ENCODE results near the gene IQSEC2.

IQSEC2 gene

DNA sequence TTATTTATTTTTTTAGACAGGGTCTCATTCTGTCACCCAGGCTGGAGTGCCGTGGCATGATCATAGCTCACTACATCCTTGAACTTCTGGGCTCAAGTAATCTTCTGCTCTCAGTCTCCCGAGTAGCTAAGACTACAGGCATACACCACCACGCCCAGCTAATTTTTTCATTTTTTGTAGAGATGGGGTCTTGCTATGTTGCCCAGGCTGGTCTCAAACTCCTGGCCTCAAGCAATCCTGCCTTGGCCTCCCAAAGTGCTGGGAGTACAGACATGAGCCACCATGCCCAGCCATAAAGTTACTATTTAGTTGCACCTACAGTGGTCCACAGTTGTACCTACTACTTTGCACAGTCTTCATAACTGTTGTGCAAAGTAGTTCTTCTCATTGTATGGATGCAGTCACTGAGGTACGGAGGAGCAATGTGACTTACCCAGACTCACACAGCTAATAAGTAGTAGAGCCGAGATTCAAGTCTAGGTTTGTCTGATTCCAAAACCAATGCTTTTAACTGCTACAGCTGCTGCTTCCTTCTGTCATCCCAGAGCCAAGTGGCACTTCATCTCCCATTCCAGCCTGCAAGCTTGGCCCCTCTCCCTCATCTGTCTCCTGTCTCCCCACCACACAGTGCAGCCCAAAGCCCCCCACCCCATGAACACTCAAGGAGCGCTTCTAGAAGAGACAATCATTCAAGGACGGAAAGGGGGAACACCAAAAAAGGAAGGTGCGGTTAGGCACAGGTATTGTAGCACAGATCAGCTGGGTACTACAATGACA, 24.0 kb upstream of the IQSEC2 start:
- DNase-seq = no peak

DNA sequence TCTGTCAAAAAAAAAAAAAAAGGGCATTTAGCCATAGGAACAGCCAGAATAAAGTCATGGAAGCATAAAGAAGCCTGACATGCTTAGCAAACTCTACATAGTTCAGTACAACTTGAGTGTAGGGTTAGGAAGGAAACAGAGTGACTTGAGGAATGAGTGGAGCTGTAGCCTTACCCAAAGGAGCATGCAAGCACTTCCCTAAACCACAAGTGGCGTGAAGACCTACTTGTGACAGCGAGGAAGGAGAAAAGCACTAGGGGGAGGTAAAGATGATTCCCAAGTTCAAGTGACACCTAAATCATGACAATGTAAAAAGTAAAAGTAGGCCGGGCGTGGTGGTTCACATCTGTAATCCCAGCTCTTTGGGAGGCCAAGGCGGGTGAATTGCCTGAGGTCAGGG, 21.8 kb upstream of the IQSEC2 start:
- DNase-seq = no peak

GRCh38 chrX:53300157-53300556, 18.8 kb upstream of the IQSEC2 start:
- DNase-seq = no peak

- no peak for DNase-seq
These were observed 12.8 kb upstream of the IQSEC2 start for GRCh38 chrX:53294024-53294648.

- DNase-seq = no peak
These were observed 10.2 kb upstream of the IQSEC2 start for GRCh38 chrX:53291596-53291995.

GRCh38 chrX:53290441-53291041, 9.2 kb upstream of the IQSEC2 start:
- DNase-seq = no peak

DNA sequence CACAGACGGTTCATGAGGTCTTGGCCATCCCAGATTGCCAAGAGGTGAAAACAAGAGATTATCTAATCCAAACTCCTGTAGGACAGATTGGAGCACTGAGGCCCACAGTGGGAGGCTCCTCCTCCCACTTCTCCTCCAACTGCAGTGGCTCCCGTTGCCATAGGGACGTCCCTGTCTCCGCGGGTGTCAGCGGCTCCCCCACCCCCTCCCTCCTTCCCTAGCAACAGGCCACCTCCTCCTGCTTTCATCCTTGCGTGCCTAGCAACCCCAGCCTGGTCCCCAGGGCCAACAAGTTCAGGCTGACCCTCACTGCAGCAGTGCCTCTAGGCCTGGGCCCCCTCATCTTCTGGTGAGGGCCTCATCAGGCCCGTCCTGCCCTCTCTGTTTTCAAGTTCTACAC, 6.8 kb upstream of the IQSEC2 start:
- no peak for DNase-seq

GRCh38 chrX:53287493-53288138, 6.2 kb upstream of the IQSEC2 start:
- peak; percentile 2 for DNase-seq

- DNase-seq = no peak
These were observed 4.8 kb upstream of the IQSEC2 start for GRCh38 chrX:53286171-53286570.

DNA sequence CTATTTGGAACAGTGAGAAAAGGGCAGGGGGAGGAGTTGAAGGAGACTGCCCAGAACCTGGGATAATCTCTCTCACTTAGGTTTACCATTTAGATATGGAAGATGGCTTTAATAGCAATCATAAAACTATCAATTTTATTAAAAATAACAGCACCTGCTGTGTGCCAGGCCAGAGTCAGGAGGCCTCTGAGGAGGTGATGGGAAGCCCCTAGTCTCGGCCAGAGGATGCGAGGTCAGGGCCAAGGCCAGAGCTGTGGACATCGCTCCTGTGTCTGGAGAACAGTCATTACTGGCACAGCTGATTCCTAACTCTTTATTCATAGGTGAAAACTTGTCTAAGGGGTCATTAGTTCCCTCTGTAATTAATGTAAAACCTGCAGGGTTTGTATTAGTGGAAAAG, 4.2 kb upstream of the IQSEC2 start:
- no peak for DNase-seq

DNA sequence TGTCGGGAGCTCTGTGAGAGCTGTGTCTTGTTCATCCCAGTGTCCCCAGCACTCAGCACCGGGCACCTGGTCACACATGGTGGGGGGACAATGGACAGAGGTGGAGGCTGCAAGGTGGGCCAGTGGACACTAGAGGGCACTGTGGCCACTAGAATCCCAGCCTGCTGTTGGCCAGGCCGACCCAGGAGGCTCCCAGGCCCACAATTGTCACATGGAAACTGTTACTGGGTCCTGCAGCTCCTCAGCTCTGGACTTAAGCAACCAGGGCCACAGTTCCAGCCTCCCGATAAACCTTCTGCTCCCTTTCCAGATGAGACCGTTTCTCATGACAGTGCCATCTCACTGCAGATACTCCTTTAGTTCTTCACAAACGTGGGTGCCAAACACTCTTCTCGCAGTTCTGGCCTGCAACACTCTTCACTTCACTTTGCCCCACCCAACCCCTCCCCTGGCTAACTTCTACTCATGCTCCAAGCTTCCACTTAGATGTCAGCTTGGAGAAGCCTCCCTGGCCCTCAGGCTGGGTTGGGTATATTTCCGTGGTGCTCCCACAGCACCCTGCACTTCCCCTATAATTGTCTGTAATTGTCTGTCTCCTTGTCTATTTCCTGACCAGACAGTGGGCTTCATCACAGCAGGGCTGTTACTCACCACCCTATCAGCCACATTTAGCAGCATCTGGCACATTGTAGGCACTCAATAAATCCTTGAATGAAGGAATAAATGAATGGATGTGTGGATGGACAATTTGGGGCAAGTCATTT, 3.5 kb upstream of the IQSEC2 start:
- peak; percentile 19 for DNase-seq

- no peak for DNase-seq
These were observed 2.2 kb upstream of the IQSEC2 start for GRCh38 chrX:53283567-53283966.

GRCh38 chrX:53283099-53283498, 1.7 kb upstream of the IQSEC2 start:
- DNase-seq = no peak

GRCh38 chrX:53281963-53282695, 745 bp upstream of the IQSEC2 start:
- no peak for DNase-seq

- DNase-seq = no peak
These were observed 758 bp downstream of the IQSEC2 start for GRCh38 chrX:53280331-53281320.

- DNase-seq = peak; percentile 3
These were observed 1.8 kb downstream of the IQSEC2 start for GRCh38 chrX:53279296-53280237.

DNA sequence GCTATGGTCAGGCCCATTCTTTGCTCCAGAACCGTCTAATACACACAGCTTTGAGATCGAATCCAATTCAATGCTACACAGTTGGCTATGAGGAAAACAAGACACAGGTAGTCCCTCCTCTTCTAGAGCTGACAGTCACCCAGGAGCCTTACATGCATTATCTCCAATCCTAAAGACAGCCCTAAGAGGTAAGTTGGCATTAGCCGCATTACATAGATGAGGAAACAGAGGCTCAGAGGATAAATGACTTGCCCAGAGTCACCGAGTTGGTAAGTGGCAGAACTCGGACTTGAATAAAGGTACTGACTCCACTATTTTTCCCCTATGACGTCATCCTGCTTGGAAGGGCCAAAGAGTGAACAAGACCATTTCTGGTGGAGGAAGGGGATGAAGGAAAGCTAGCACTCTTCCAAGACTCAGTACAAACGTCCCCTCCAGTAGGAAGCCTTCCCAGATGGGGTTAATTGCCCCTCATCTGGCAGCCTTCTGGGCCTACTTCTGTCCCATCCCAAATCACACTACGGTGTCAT, 8.5 kb downstream of the IQSEC2 start:
- DNase-seq = no peak

DNA sequence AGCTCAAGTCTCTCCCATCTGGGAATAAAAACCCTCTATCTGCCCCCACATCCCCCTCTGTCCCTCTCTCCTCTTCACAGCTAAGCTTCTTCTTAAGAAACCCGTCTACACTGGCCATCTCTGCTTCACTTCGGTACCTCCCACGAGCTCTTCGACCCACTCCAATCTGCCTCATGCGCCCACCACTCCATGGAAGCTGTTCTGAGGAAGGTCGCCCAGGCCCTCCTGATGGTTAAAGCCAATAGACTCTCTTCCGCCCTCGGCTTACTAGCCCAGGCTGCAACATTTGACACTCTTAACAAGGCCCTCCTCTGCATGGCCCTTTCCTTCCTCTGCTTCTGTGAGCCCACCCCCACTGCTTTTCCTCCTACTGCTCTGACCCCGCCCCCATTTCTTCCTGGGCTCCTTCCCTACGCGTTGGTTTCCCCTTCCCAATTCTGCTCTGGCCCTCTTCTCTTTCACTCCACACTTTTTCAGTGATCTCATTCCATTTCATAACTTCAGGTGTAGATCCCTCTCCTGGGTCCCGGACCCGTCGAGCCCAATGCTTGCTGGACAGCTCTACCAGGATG, 11.8 kb downstream of the IQSEC2 start:
- DNase-seq = no peak

GRCh38 chrX:53268173-53268572, 13.2 kb downstream of the IQSEC2 start:
- DNase-seq = no peak

Data from stimulated activated naive CD4-positive, alpha-beta T cell treated with Interleukin-2 at 50 U/mL for 16 hours (primary cell).